HepG2 (cell line): ENCODE results near the gene DCAF7. TPM values are rescaled to one million over a fixed set of nuclear protein-coding genes. Genes with fewer than 3 reads are reported as not detected.
A peak's percentile ranks its signal among the peaks of the same experiment; 100 is the strongest.

Source experiments
- AHR ChIP-seq: IDR thresholded peaks from 2 replicates; pipeline ENCODE4 v1.6.1; 2018; ENCODE audit warnings: missing genetic modification reagents, missing compliant biosample characterization
- GATAD2A ChIP-seq: IDR thresholded peaks from 2 replicates; pipeline ENCODE4 v1.6.1; 2016
- HMG20A ChIP-seq: IDR thresholded peaks from 2 replicates; pipeline ENCODE4 v1.6.1; 2016; ENCODE audit warnings: borderline replicate concordance
- IRX3 ChIP-seq: sonication (generic); formaldehyde crosslinking; IDR thresholded peaks from 2 replicates; pipeline ENCODE4 v1.8.1; 2023; ENCODE audit warnings: mild to moderate bottlenecking, low read depth, missing genetic modification reagents, borderline replicate concordance
- MXI1 ChIP-seq: IDR thresholded peaks from 3 replicates; pipeline ENCODE4 v1.6.1; 2012; ENCODE audit warnings: low read depth, low read length, inconsistent platforms, borderline replicate concordance
- NFIC ChIP-seq: IDR thresholded peaks from 2 replicates; pipeline ENCODE4 v1.6.1; 2012; ENCODE audit warnings: mild to moderate bottlenecking, low read length, inconsistent platforms
- NR2F1 ChIP-seq, 2 experiments: fragments of 450-650 bp in 1 of 2; formaldehyde crosslinking in 1 of 2; IDR thresholded peaks; 2 replicates each; pipeline versions ENCODE4 v1.5.0 to v1.6.1; 2016 to 2020; ENCODE audit warnings: mild to moderate bottlenecking in 1 of 2, missing compliant biosample characterization in 1 of 2, missing genetic modification reagents in 1 of 2, moderate library complexity in 1 of 2
- SIN3A ChIP-seq: IDR thresholded peaks from 2 replicates; pipeline ENCODE4 v1.6.1; 2011; ENCODE audit warnings: low read depth, mild to moderate bottlenecking, control low read depth, low read length, borderline replicate concordance
- YY1 ChIP-seq: IDR thresholded peaks from 2 replicates; pipeline ENCODE4 v1.6.1; 2011; ENCODE audit warnings: low read length, low read depth, moderate library complexity, mild to moderate bottlenecking; ENCODE audit not compliant: insufficient read depth, insufficient replicate concordance
- ZNF274 ChIP-seq: sonication (generic); formaldehyde crosslinking; IDR thresholded peaks from 2 replicates; pipeline ENCODE4 v1.5.1; 2020; ENCODE audit warnings: mild to moderate bottlenecking, missing genetic modification reagents
- ZNF816 ChIP-seq: sonication (generic); formaldehyde crosslinking; IDR thresholded peaks from 2 replicates; pipeline ENCODE4 v1.8.0; 2022; ENCODE audit warnings: missing genetic modification reagents, mild to moderate bottlenecking, borderline replicate concordance
- polyA plus RNA-seq, 8 experiments: library from polyadenylated mRNA; depleted of rRNA in 3 of 8; stranded (reverse) in 7 of 8; unstranded in 1 of 8; fragments of >200 nt; fragmentation: Illumina TruSeq in 4 of 8; extraction: Trizol in 4 of 8; gene quantifications; 2 replicates each; pipeline versions ENCODE4 v1.2.1 to v1.2.3, GENCODE V29; 2011 to 2016; ENCODE audit warnings: low read depth in 4 of 8, missing spikeins in 1 of 8, mixed read lengths in 1 of 8; ENCODE audit not compliant: insufficient read depth in 1 of 8
- total RNA-seq, 5 experiments: library from RNA; depleted of rRNA; stranded (reverse); fragments of >200 nt; fragmentation: Illumina TruSeq; extraction: Trizol; gene quantifications; 2 replicates each; pipeline ENCODE4 v1.2.3, GENCODE V29; 2016; ENCODE audit warnings: low read depth in 1 of 5
- TF ChIP-seq, protein P1 (sequence below): sonication (generic); formaldehyde crosslinking; IDR thresholded peaks from 2 replicates; pipeline ENCODE4 v1.5.1; 2020; ENCODE audit warnings: mild to moderate bottlenecking, missing genetic modification reagents, borderline replicate concordance
- TF ChIP-seq, protein P2 (sequence below): sonication (generic); formaldehyde crosslinking; conservative IDR thresholded peaks from 2 replicates; pipeline ENCODE4 v1.4.0; 2020; ENCODE audit warnings: missing genetic modification reagents
- TF ChIP-seq, protein P3 (sequence below): IDR thresholded peaks from 2 replicates; pipeline ENCODE4 v1.6.1; 2016; ENCODE audit warnings: missing biosample characterization, missing genetic modification reagents, low read depth
- TF ChIP-seq, protein P4 (sequence below): IDR thresholded peaks from 2 replicates; pipeline ENCODE4 v1.6.1; 2016; ENCODE audit warnings: missing compliant biosample characterization, missing genetic modification reagents, borderline replicate concordance
- TF ChIP-seq, protein P5 (sequence below): sonication (generic); formaldehyde crosslinking; IDR thresholded peaks from 2 replicates; pipeline ENCODE4 v1.5.1; 2020; ENCODE audit warnings: mild to moderate bottlenecking, moderate library complexity, missing genetic modification reagents

Gene DCAF7
- total and polyA plus RNA-seq, 2 of the 13 experiments (the other 11 are each of a cell fraction or from before 2014, with no cell fraction given), result 55.2 to 73.4 TPM

DNA sequence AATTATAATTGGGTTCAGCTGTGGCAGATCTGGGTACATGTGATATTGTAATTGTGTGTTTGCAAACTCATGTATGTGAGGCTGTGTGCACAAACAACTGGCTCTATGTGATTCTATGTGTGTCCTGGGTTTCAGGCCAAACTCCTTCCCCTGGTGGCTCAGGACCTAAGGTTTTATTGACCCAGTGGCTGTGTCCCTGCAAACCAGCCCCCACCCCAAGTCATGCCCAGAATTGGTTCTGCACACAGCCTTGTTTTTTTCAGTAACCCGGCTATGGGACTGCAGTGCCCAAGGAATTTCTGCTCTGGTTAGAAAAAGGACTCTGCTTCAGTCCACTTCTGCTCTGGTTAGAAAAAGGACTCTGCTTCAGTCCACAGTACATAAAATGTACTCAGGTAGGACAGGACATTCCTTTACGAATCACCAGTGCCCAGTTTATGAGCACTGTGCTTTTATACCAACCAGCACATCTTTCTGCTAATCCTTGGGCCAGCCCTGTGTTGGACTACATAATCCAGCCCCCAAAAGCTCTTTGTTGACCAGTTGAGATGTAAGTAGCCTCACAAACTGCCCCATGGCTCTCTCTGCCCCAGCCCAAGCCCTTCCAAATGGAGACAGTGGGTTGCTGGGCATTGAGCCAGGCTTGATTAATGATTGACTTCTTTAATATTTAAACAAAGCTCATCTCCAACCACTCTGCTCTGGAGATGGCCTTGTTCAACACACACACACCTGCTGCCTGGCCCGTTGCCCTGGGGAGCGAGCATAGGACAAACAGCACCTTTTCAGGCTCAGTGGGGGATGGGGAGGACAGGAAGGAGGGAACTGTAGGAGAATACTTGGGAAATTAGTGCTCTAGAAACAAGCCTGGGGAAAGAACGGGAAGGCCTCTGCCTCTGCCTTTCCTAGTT, 30.1 kb upstream of the DCAF7 start (continued):
- TF ChIP-seq, protein P1, sequence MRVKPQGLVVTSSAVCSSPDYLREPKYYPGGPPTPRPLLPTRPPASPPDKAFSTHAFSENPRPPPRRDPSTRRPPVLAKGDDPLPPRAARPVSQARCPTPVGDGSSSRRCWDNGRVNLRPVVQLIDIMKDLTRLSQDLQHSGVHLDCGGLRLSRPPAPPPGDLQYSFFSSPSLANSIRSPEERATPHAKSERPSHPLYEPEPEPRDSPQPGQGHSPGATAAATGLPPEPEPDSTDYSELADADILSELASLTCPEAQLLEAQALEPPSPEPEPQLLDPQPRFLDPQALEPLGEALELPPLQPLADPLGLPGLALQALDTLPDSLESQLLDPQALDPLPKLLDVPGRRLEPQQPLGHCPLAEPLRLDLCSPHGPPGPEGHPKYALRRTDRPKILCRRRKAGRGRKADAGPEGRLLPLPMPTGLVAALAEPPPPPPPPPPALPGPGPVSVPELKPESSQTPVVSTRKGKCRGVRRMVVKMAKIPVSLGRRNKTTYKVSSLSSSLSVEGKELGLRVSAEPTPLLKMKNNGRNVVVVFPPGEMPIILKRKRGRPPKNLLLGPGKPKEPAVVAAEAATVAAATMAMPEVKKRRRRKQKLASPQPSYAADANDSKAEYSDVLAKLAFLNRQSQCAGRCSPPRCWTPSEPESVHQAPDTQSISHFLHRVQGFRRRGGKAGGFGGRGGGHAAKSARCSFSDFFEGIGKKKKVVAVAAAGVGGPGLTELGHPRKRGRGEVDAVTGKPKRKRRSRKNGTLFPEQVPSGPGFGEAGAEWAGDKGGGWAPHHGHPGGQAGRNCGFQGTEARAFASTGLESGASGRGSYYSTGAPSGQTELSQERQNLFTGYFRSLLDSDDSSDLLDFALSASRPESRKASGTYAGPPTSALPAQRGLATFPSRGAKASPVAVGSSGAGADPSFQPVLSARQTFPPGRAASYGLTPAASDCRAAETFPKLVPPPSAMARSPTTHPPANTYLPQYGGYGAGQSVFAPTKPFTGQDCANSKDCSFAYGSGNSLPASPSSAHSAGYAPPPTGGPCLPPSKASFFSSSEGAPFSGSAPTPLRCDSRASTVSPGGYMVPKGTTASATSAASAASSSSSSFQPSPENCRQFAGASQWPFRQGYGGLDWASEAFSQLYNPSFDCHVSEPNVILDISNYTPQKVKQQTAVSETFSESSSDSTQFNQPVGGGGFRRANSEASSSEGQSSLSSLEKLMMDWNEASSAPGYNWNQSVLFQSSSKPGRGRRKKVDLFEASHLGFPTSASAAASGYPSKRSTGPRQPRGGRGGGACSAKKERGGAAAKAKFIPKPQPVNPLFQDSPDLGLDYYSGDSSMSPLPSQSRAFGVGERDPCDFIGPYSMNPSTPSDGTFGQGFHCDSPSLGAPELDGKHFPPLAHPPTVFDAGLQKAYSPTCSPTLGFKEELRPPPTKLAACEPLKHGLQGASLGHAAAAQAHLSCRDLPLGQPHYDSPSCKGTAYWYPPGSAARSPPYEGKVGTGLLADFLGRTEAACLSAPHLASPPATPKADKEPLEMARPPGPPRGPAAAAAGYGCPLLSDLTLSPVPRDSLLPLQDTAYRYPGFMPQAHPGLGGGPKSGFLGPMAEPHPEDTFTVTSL, result peak; percentile 90
- TF ChIP-seq IRX3 (peak; percentile 77), NFIC (peak; percentile 98), HMG20A (CRISPR knock-in tag) (peak; percentile 94; the same call in 1 of the 2 replicates), NR2F1 (CRISPR knock-in tag; IDR thresholded peaks at IDR 0.05) (peak in 1 of 2 experiments; percentile 11; a peak in 1 of 4 replicates), YY1 (peak; percentile 27), ZNF816 (CRISPR knock-in tag) (0 out of 2 replicates have a peak, but pooled peaks have one; percentile 64), MXI1 (peak; percentile 63; the same call in 1 of the 3 replicates), AHR (CRISPR knock-in tag) (peak; percentile 61; the same call in 1 of the 2 replicates), ZNF274 (no peak), SIN3A (0 out of 2 replicates have a peak, but pooled peaks have one; percentile 35), GATAD2A (CRISPR knock-in tag) (peak; percentile 92)
- TF ChIP-seq, protein P2, sequence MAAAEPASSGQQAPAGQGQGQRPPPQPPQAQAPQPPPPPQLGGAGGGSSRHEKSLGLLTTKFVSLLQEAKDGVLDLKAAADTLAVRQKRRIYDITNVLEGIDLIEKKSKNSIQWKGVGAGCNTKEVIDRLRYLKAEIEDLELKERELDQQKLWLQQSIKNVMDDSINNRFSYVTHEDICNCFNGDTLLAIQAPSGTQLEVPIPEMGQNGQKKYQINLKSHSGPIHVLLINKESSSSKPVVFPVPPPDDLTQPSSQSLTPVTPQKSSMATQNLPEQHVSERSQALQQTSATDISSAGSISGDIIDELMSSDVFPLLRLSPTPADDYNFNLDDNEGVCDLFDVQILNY (CRISPR knock-in tag), result no peak
- TF ChIP-seq, protein P3, sequence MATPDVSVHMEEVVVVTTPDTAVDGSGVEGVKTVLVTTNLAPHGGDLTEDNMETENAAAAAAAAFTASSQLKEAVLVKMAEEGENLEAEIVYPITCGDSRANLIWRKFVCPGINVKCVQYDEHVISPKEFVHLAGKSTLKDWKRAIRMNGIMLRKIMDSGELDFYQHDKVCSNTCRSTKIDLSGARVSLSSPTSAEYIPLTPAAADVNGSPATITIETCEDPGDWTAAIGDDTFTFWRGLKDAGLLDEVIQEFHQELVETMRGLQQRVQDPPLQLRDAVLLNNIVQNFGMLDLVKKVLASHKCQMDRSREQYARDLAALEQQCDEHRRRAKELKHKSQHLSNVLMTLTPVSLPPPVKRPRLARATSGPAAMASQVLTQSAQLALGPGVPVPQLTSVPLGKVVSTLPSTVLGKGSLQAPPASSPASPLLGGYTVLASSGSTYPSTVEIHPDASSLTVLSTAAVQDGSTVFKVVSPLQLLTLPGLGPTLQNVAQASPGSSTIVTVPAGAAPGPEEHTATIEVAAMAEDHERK, result no peak
- TF ChIP-seq, protein P4, sequence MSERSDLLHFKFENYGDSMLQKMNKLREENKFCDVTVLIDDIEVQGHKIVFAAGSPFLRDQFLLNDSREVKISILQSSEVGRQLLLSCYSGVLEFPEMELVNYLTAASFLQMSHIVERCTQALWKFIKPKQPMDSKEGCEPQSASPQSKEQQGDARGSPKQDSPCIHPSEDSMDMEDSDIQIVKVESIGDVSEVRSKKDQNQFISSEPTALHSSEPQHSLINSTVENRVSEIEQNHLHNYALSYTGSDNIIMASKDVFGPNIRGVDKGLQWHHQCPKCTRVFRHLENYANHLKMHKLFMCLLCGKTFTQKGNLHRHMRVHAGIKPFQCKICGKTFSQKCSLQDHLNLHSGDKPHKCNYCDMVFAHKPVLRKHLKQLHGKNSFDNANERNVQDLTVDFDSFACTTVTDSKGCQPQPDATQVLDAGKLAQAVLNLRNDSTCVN (CRISPR knock-in tag), result peak; percentile 97
- TF ChIP-seq, protein P5, sequence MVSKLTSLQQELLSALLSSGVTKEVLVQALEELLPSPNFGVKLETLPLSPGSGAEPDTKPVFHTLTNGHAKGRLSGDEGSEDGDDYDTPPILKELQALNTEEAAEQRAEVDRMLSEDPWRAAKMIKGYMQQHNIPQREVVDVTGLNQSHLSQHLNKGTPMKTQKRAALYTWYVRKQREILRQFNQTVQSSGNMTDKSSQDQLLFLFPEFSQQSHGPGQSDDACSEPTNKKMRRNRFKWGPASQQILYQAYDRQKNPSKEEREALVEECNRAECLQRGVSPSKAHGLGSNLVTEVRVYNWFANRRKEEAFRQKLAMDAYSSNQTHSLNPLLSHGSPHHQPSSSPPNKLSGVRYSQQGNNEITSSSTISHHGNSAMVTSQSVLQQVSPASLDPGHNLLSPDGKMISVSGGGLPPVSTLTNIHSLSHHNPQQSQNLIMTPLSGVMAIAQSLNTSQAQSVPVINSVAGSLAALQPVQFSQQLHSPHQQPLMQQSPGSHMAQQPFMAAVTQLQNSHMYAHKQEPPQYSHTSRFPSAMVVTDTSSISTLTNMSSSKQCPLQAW (CRISPR knock-in tag), result peak; percentile 100
